Type B pancreatic cell (in vitro differentiated cells): ENCODE results near the gene DDAH2. TPM values are rescaled to one million over a fixed set of nuclear protein-coding genes. Genes with fewer than 3 reads are reported as not detected.
A peak's percentile ranks its signal among the peaks of the same experiment; 100 is the strongest.

Experiments
- DNase-seq: peaks from one replicate; pipeline ENCODE4 v3.0.0; 2021; ENCODE audit warnings: mixed read lengths; ENCODE audit not compliant: unreplicated experiment; ENCODE audit errors: extremely low spot score
- H3K27ac Mint-ChIP-seq: 2 replicates; pipeline ENCODE4 v1.8.0; 2021; ENCODE audit warnings: mild to moderate bottlenecking, mixed read lengths
- H3K27me3 Mint-ChIP-seq: 2 replicates; pipeline ENCODE4 v1.8.0; 2021; ENCODE audit warnings: mixed read lengths
- H3K36me3 Mint-ChIP-seq: 2 replicates; pipeline ENCODE4 v1.8.0; 2021; ENCODE audit warnings: mixed read lengths
- H3K4me1 Mint-ChIP-seq: one replicate; pipeline ENCODE4 v1.8.0; 2021; ENCODE audit warnings: mixed read lengths; ENCODE audit not compliant: unreplicated experiment
- H3K4me3 Mint-ChIP-seq: 2 replicates; pipeline ENCODE4 v1.8.0; 2021; ENCODE audit warnings: mild to moderate bottlenecking, mixed read lengths
- H3K9me3 Mint-ChIP-seq: 2 replicates; pipeline ENCODE4 v1.8.0; 2021; ENCODE audit warnings: mixed read lengths
- total RNA-seq: library from RNA; stranded (reverse); gene quantifications from 2 replicates; pipeline ENCODE4 v1.2.1, GENCODE V29; 2021; ENCODE audit warnings: low replicate concordance
- TF ChIP-seq, protein P1 (sequence below): fragments of 200-600 bp; sonication (generic); conservative IDR thresholded peaks from 2 replicates; pipeline ENCODE4 v1.5.0; 2021; ENCODE audit warnings: antibody characterized with exemption, mild to moderate bottlenecking

DDAH2 gene
- total RNA-seq, 1 donor from 2014 or later = 138 TPM

DNA sequence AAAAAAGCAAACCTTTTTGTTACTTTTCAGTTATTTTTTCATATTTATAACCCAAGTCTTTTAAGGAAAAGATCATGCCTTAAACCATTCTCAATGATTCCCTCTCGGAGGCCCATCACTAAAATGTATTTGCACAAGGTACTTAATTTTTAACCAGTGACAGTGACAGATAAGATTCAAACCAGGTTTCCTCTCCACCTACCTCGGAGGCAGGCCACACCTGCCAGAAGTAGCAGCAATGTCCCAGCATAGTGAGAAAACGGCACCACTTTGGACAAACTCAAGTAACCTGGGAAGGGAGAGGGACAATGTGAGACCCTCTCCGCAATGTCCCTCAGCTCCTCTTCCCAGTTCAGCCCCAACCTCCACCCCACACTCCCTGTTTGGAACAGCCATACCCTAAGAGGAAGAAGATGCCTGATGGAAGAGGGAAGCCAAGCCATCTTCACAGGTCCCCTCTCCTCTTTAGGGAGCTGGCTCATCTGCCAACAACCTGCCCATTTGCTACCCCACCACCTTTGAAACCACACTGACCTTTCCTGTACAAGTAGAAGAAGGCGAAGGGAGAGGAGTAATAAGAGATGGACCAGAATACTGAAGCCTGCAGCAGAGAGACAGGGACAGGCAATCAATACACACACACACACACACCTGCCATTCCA lies 28.2 kb downstream of the DDAH2 start:
- H3K4me3 Mint-ChIP-seq = peak overlapping the region; percentile 91
- H3K4me1 Mint-ChIP-seq = peaks cover 14% of the 10 kb centered on the region
- TF ChIP-seq, protein P1, sequence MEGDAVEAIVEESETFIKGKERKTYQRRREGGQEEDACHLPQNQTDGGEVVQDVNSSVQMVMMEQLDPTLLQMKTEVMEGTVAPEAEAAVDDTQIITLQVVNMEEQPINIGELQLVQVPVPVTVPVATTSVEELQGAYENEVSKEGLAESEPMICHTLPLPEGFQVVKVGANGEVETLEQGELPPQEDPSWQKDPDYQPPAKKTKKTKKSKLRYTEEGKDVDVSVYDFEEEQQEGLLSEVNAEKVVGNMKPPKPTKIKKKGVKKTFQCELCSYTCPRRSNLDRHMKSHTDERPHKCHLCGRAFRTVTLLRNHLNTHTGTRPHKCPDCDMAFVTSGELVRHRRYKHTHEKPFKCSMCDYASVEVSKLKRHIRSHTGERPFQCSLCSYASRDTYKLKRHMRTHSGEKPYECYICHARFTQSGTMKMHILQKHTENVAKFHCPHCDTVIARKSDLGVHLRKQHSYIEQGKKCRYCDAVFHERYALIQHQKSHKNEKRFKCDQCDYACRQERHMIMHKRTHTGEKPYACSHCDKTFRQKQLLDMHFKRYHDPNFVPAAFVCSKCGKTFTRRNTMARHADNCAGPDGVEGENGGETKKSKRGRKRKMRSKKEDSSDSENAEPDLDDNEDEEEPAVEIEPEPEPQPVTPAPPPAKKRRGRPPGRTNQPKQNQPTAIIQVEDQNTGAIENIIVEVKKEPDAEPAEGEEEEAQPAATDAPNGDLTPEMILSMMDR = no peak
- H3K27me3 Mint-ChIP-seq = no peaks in the 10 kb centered on the region
- no peak for DNase-seq
- H3K27ac Mint-ChIP-seq = peak overlapping the region; percentile 97
- peaks cover 18% of the 10 kb centered on the region for H3K36me3 Mint-ChIP-seq
- no peaks in the 10 kb centered on the region for H3K9me3 Mint-ChIP-seq

GRCh38 chr6:31697555-31697954 lies 31.5 kb downstream of the DDAH2 start:
- H3K36me3 Mint-ChIP-seq = peaks cover 18% of the 10 kb centered on the region
- H3K27ac Mint-ChIP-seq = peak overlapping the region; percentile 49

DNA sequence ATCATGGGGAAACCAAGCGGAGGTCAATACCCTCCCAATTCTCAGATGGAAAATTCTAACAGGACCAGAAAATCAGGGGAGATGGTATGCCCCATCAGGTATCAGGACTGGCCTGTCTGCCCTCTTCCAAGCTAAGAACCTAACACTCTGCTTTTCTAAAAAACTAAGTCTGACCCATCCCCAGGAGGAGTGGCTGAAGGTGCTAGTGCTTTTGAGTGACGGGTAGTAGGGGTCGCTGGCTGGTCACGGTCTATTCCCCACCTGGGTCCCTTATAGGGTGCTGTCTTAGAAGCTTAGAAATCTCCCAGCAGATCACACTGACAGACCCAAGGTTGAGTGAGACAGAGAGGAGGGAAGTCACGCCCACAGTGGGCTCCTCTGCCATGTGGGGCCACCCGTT lies 35.6 kb downstream of the DDAH2 start:
- Mint-ChIP-seq H3K4me1 (no peaks in the 10 kb centered on the region), H3K27me3 (no peaks in the 10 kb centered on the region), H3K9me3 (no peaks in the 10 kb centered on the region), H3K36me3 (peaks cover 22% of the 10 kb centered on the region), H3K27ac (no peak overlapping the region), H3K4me3 (no peak overlapping the region)
- TF ChIP-seq, protein P1 = no peak
- no peak for DNase-seq

More at GRCh38 chr6:31697555-31697954, 31.5 kb downstream of the DDAH2 start:
- Mint-ChIP-seq H3K4me3 (peak overlapping the region; percentile 14), H3K4me1 (peaks cover 9% of the 10 kb centered on the region), H3K27me3 (no peaks in the 10 kb centered on the region), H3K9me3 (no peaks in the 10 kb centered on the region)
- DNase-seq = no peak
- TF ChIP-seq, protein P1 = no peak

DNA sequence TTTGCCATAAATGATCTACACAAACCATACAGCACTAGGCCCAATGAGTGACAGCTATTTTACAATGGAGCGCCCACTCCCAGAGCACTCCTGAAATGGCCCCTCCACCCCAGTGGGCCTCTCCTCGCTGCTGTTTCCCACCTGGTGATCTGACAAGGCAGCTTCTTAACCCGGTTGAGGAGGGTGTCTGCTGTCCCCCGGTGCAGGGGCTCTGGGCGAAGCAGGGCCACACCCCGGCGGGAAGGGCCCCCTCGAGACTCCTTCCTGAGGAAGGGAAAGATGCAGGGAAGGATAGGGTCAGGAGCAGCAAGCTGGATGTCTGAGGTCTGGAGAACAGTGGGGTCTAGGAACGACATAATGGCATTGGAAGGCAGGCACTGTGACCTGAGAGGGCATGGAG lies 36.2 kb downstream of the DDAH2 start:
- TF ChIP-seq, protein P1 = no peak
- no peaks in the 10 kb centered on the region for H3K9me3 Mint-ChIP-seq
- H3K36me3 Mint-ChIP-seq = peaks cover 20% of the 10 kb centered on the region
- no peaks in the 10 kb centered on the region for H3K4me1 Mint-ChIP-seq
- no peak for DNase-seq
- no peak overlapping the region for H3K27ac Mint-ChIP-seq
- no peak overlapping the region for H3K4me3 Mint-ChIP-seq
- no peaks in the 10 kb centered on the region for H3K27me3 Mint-ChIP-seq

DNA sequence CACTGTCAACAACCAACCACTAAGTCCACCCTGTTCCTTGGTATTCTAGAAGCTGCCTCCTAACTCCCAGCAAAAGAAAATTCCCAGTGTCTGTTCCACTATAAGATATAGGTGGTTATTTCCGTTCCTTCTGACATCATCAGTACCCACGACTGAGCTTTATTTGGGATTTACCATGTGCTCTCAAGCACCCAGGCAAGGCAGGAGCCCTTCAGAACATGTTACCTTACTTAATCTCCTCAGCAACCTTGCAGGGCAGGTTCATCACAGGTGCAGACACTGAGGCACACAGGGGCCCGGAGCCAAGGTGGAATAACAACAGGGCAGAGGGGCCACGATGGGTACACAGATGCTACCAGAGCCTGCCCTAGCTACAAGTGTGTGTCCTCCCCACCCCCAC lies 36.7 kb downstream of the DDAH2 start:
- Mint-ChIP-seq H3K9me3 (no peaks in the 10 kb centered on the region), H3K27me3 (no peaks in the 10 kb centered on the region), H3K4me3 (no peak overlapping the region), H3K27ac (no peak overlapping the region), H3K4me1 (no peaks in the 10 kb centered on the region), H3K36me3 (peaks cover 14% of the 10 kb centered on the region)
- DNase-seq = no peak
- TF ChIP-seq, protein P1 = no peak
